NCI-H128 (cell line): ENCODE measurements around the gene BAAT.
"Not testable (repeated sequence)": the region's sequence is repeated elsewhere in the genome, so short reads cannot be mapped to it uniquely, and the experiment has no call there.

ENCODE experiments used
- DNase-seq: peaks from one replicate; lab custom pipeline; 2025; ENCODE audit not compliant: unreplicated experiment; lab: John Stamatoyannopoulos, UW

The BAAT gene

DNA sequence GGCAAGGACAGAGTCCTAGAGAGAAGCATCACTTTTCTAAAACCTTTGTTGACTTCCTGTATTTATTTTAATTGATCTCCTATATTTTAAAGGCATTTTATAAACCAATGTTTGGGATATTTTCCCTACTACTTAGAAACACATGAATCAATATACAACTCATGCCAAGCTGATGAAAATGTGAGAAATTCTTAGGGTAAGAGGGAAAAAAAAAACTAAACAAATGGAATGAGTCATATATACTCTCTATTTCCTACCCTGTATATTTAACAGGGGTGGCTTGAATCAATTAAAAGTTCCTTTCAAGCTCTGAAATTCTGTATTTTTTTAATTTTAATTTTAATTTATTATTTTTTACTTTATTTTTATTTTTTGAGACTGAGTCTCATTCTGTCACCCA lies 19.6 kb downstream of the BAAT start:
- DNase-seq = no peak

DNA sequence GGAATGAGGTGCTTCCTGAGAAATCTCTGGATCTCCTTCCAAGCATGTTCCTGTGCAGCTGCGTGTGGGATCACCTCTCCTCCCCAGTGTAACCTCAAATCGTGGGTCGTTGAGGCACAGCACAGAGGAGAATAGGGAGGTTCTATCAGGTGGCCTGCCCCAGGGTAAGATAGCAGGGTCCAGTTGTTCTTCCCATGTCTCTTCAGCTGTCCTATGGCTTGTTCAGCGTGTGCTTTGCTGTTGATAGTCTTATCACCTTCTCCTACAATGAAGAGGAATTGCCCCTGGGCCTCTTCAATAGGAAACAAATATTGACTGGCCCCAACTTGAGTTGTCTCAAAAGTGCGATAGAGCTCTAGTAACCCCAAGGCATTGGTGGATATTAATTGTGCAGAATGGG lies 22.4 kb downstream of the BAAT start:
- no peak for DNase-seq

DNA sequence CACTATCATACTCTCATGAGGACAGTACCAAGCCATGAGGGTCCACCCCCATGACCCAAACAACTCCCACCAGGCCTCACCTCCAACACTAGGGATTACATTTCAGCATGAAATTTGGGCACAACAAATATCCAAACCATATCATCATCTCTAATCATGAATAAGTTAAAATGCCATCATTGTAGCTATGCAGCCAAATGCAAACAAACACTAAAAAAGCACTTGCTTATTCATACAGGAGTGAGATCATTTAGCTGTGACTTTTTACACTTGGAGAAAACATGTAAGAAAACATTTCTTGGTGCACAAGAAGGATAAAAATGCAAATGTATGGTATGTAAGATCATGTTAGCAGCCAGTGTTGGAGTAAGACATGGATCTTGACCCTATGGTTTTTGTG lies 24.2 kb downstream of the BAAT start:
- DNase-seq = no peak

DNA sequence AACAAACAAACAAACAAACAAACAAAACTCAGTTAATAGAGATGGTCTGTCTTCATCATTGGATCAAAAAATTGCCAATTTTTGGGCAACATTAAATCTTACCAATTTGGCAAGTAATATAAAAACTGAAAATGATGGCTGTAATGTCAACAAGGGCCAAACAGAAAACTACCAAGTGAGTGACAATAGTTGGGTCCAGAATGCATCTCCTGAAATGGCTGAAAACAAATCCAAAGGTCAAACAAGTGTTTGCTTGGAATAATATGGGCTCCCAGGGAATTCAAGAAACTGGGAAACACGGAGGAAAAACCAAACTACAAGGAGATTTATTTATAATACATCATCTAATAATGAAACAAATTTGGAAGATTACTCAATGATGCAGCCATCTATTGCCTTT lies 25.1 kb downstream of the BAAT start:
- DNase-seq = no peak

DNA sequence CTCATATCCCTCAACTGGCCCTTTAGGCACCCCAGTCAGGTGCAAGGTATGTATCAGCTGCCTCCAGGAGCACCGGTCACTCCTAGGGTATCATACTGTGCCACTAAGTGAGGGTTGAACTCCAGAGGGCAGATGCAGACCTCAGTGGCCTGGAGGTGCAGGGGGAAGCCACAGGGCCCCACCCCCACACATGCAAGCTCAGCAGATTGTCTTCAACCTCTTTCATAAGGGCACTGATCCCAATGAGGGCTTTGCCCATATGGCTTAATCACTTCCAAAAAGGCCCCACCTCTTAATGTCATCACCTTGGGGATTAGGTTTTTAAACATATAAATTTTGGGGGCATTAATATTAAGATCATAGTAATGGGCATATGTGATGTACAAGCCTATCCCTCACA lies 28.2 kb downstream of the BAAT start:
- no peak for DNase-seq

DNA sequence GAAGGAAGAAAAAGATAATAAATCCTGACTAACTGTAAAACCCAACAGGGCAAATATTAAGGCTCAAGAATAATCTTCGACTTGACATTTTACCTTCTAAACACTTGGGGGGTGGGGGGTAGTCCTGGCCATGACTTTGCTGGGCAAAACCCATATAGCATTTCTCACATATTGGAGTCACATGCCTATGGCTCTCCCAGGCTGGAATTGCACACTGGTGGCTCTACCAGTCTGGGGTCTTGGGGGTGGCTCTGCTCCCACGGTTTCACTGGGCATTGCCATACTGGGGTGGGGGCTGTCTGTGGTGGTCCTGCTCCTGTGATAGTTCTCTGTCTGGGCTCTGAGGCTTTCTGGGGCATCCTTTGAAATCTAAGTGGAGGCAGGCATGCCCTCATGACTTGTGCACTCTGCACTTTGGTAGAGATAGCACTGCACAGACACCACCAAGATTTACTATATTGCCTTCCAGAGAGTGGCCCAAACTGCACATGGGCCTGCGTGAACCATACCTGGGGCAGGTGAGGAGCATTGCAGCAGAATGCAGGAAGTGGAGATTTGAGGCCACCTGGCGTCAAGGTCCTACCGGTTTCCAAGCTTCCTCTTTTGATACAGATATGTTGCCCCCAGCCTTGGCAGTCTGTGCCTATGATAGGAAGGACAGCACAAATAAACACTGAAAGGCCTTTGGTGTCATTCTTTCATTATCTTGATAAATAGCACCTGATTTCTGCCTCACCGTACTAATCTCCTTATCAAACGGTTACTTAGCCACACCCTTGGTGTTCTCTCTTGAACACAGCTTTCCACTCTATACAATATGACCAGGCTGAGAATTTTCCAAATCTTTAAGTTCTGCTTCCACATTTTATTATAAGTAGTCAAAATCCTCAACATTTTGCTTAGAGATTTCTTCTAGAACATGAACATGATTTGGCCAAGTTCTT lies 29.8 kb downstream of the BAAT start:
- DNase-seq = no peak

DNA sequence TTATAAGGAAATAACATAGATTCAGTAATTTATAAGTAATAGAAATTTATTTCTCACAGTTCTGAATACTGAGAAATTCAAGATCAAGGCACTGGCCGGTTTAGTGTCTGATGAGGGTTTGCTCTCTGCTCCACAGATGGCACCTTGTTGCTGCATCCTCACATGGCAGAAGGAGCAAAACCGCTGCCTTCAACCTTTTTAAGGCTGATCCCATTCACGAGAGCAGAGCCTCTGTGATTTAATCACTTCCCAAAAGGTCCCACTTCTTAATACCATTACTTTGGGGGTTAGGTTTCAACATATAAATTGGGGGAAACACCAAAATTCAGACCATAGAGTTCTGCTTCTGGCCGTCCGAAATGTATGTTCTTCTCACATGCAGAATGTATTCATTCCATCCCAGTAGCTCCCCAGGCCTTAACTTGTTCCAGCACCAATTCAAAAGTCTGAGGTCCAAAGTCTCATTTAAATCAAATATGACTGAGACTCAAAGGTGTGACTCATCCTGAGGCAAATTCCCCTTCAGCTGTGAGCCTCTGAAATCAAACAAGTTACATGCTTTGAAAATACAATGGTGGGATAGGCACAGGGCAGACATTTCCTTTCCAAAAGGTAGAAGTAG lies 30.6 kb downstream of the BAAT start:
- no peak for DNase-seq

DNA sequence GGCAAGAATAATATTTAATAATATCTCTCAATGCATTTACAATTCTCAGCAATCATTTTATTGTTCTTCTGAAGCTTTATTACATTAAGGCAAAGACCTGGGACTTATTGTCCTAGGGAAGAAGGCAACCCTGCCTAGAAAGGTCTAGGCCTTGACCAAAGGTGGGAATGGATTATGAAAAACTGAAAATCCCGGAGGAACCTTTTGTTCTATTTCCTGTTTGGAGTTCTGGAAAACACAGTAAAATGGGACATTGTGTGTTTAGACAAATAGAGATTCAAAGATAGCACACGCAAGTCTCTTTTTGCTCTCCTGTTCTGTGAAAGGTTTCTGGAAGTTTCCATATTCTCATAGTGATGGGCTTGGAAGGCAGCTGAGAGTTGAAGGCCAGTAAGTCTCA lies 31.1 kb downstream of the BAAT start:
- no peak for DNase-seq

DNA sequence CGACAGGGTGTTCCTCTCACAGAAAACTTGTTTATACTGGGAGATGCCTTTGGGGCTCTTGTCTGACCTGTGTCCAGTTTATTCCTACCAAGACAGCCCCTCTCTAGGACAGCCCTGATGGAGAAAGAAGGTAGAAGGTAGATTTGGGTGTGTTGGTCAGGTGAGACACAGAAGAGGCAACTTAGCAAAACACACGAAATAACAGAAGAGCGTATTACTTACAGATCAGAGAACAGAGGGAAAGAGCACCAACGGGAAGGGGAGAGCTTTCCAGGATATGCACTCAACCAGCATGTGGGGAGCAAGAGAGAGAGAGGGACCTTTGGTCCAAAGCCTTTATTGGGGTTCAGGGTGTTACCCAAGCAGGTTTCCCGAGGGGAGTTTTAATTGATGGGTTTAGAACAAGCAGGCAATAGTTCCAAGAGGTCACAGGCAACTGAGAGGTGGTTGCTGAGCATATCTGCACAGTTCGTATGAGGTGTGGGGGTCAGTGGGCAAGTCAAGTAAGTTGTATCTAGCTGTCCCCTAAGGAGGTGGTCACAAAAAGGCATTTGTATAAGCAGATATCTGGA lies 31.8 kb downstream of the BAAT start:
- DNase-seq = no peak

DNA sequence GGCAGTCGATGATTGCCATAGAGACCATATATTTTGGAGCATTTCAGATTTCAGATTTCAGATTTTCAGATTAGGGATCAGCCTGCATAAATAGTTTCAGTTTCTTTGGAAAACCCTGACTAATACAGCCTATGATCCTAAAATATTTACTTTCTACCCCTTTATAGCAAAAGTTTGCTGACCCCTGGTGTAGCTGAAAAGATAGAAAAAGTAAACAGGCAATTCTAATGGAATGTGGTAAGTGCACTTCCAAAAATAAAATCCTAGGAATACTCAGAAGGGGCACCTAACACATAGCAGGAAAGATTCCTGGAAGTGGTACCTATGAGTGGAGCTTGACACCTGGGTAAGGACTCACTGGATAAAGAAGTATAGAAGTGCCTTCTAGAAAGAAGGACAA lies 34.5 kb downstream of the BAAT start:
- no peak for DNase-seq

DNA sequence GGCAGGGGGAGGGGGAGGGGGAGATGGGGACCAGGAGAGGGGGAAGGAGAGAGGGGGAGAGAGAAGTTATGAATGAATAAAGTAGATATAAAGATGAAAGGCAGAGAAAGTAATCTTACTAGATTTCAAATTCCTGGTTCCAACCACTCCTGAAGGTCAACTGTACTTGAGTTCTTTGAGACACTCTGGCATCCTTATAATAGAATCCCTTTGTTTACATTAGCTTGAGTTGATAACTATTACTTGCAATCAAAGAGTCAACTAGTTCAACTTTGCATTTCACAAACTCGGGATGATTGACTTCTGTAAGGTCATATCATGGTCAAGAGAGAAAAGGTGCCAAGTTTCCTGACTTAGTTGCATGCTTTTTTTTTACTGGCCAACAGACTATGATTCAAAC lies 42.2 kb downstream of the BAAT start:
- no peak for DNase-seq

DNA sequence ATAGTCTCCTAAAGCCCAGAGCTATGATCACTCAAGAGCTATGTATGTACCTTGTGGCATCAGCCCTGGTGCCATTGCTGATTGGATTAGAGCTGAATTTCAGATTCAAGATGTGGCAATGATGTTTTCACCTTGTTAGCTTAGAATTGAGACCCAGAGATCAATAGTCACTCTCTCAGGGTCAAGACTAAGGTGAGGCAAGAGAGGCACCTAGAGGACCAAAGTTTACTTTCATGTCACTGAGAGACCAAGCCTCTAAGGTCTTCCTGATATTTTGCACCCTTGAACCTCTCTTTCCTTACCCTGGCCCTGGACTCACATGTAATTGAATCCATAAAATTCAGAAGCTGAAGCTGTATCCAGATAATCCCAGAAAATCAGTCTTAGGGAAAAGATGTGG lies 42.8 kb downstream of the BAAT start:
- DNase-seq = no peak

DNA sequence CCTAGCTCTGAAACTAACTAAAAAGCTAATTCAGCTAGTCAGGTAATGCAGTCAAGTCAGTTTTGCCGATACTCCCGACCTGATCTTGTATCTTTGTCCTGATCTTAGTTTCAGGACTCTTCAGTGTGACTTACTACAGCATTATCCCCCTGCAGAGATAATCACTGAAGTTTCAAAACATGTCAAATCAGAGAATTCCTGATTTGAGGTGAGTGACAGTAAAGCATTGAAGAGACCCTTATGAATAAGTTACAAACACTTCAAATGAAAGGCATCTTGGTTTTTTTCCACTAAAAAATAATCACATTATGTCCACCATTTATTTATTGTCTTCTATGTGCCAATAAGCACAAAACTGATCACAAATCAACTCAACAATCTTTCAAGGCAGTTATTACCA lies 47.6 kb downstream of the BAAT start:
- DNase-seq = no peak

DNA sequence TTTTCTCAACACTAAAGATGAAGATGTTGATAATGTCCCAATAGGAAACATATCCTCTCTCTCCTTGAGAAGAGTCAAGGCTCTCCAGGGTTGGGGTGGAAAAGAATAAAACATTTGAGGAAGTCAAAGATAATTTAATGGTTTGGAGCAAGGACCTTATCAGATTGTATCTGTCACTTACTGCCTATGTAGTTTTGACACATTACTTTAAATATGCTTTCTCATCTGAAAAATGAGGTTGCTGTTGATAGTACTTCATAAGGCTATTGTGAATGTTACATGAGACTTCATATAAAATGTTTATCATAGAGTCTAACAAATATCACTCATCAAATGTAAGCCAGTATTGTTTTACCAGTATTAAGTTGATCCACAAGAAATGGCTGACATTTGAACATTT lies 48.7 kb downstream of the BAAT start:
- no peak for DNase-seq

DNA sequence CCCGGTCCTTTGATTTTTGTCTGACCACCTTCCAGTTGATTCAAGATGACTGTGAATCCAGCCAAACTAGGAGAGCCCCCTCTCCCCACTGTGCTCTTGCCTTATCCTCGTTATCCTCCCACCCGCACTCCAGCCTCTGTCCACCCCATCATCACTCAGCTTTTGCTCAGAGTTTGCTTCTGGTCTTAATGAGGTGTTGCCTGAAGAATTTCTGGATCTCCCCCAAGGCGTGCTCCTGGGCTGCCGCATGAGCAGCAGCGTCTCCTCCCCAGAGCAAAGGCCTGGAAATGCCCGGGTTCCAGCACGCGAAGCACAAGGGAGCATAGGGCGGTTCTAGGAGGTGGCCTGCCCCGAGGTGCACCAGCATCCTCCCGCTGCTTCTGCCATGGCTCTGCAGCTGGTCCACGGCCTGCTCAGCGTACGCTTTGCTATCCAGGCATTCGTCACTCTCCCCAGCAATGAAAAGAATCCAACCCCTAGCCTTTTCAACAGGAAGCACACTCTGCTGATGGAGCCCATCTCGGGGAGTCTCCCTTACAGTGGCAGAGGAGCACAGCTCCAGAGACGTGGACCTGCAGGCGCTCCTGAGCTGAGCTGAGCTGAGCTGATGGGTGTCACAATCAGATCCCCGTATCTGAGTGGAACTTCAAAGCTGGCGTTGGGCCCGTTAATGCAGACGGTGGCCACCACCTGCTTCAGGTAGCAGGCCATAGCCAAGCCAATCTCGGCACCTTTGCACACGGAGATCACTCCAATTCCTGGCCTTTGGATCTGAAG lies 50.7 kb downstream of the BAAT start:
- DNase-seq = no peak

DNA sequence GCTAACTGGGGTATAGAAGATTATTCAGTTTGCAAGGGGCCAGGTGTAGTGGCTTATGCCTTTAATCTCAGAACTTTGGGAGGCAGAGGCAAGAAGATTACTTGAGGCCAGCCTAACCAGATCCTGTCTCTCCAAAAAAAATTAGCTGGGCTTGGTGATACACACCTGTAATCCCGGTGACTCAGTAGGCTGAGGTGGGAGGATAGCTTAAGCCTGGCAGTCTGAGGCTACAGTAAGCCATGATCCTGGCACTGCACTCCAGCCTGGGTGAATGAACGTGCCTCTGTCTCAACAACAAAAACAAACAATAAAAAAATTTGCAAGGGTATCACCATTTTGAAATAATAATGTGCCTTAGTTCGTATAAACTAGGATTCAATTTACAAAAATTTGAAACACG lies 51.3 kb downstream of the BAAT start:
- DNase-seq = no peak

DNA sequence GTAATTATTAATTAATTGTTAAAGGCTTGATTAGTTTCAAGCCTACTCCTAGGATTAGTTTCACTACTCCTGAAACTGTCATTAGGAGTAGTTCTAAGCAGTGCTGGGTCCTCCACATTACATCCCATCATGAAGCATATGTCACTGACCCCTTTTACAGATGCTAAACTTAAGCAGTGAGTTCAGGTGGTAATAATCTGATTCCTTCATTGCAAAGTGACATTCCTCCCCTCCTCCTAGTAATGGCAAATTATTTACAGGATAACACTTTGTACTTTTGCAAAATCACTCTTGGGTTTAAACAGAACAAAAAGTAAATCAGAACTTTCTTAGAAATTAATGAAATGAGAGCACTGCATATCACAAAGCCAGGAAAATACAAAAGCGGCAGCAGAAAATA lies 52.4 kb downstream of the BAAT start:
- no peak for DNase-seq

DNA sequence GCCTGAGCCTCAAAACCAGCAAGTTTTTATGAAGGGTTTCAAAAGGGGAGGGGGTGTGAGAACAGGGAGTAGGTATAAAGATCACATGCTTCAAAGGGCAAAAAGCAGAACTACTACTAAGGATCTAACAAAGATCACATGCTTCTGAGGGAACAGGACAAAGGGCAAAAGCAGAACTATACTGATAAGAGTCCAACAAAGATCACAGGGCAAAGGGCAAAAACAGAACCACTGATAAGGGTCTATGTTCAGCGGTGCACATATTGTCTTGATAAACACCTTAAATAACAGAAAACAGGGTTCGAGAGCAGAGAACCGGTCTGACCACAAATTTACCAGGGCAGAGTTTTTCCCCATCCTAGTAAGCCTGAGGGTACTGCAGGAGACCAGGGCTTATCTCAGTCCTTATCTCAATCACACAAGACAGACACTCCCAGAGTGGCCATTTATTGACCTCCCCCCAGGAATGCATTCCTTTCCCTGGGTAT lies 57.3 kb downstream of the BAAT start:
- not testable (repeated sequence) for DNase-seq

DNA sequence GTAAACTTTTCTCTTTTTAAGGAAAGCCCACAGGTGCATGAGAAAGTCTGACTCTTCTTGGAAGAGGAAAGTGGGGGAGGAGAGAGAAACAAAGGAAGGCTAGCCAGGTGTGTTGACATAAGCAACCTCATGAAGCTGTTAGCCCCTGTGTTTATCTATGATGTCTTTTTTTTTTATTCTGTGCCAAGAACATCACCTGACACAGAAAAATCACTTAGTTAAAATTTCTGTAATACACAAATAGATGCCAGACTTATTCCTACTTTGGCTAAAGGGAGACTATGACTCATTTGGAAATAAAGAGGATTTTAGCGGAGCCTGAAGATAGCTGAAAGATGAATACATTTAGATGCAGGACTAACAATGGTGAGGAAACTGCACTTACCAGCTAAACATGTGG lies 58.3 kb downstream of the BAAT start:
- no peak for DNase-seq

DNA sequence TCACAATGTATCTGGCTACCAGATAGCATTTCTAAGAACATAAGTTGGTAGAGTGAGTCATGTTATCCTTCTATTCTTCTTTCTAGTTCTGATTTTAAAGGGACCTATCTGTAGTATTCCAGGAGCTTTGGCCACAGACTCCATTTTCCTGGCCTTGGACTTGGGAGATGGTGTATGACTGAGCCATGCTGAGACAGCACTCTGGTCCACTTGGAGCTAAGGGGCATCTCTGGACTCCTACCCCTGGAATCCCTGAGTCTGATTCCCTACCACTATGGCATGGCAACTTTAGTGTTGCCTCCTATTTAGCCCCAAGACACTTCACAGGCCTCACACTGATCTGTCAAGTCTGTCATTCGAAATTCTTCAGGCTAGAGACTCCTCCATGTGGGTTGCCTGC lies 58.8 kb downstream of the BAAT start:
- no peak for DNase-seq

DNA sequence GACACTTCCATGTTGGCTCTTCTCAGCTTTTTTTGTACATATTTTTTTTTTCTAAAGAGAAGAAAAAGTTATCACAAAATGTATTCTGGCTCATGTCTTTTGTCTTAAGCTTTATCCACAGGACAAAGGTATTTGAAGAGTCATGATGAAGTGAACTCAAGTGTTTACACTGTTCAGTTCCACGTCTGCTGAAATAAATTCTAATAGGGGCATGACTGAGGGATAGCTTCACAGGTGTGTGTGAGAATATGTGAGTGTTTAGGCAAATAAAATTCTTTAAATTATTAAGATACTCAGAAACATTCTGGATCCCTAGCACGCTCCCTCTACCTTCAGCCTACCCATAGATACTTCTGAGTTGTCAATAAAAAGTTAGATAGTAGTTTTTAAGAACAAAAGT lies 59.8 kb downstream of the BAAT start:
- DNase-seq = no peak
